AG04450 (cell line): ENCODE measurements around the gene GPX4. TPM values are rescaled to one million over a fixed set of nuclear protein-coding genes. Genes with fewer than 3 reads are reported as not detected.

Experiments used
- CTCF ChIA-PET: fragments of 300-600, 350-600 bp; formaldehyde crosslinking; extraction: SDS; loops from one replicate; lab custom pipeline; 2022; ENCODE audit warnings: antibody characterized with exemption, inconsistent platforms; lab: Charles Lee
- POLR2A ChIA-PET: fragments of 350-600 bp; formaldehyde crosslinking; extraction: SDS; loops from one replicate; lab custom pipeline; 2021; ENCODE audit warnings: antibody characterized with exemption, inconsistent platforms; lab: Yijun Ruan, JAX
- DNase-seq: peaks from one replicate; pipeline ENCODE4 v3.0.0-alpha.2; 2011; ENCODE audit warnings: low read depth, low spot score
- H3K27ac ChIP-seq: one replicate; pipeline ENCODE4 v1.5.1; 2012; ENCODE audit warnings: low read depth, low read length, control low read depth
- H3K27me3 ChIP-seq: one replicate; pipeline ENCODE4 v1.6.0; 2012; ENCODE audit warnings: low read length; ENCODE audit not compliant: control insufficient read depth, insufficient read depth
- H3K4me3 ChIP-seq: 2 replicates; pipeline ENCODE4 v1.5.1; 2011; ENCODE audit warnings: mild to moderate bottlenecking, low read depth, low read length, control low read depth
- H3K9me3 ChIP-seq: 2 replicates; pipeline ENCODE4 v1.5.1; 2012; ENCODE audit warnings: low read length; ENCODE audit not compliant: control insufficient read depth, insufficient read depth
- CTCF ChIP-seq: IDR thresholded peaks from 2 replicates; pipeline ENCODE4 v1.5.1; 2011; ENCODE audit warnings: low read depth, low read length, control low read depth, inconsistent platforms
- polyA plus RNA-seq: library from polyadenylated mRNA; depleted of rRNA; stranded (reverse); fragments of >200 nt; gene quantifications from 2 replicates; pipeline ENCODE4 v1.2.3, GENCODE V29; 2011

Gene GPX4
- polyA plus RNA-seq, 1 experiment = 627 TPM

GRCh38 chr19:1103132-1103707 is 574 bp upstream of the GPX4 start:
- DNase-seq = no peak
- Histone ChIP-seq H3K9me3 (peaks cover 12% of the 10 kb centered on the region), H3K4me3 (peak overlapping the region; percentile 28), H3K27me3 (no peaks in the 10 kb centered on the region), H3K27ac (peak overlapping the region; percentile 97)
- ChIA-PET POLR2A (interaction anchor here (0.6 to 4.4 kb wide), 17 partner anchors 8 to 1872 kb away, joined by 3 to 22 read pairs (median 6); partner anchors contain the start of genes ABCA7, CIRBP and RNU6-2), CTCF (interaction anchor here (1.0 to 2.0 kb wide), 2 partner anchors 10 to 91 kb away, joined by 3 to 13 read pairs; no protein-coding TSS in a partner anchor)
- TF ChIP-seq CTCF = no peak

GRCh38 chr19:1104311-1105007 is 665 bp downstream of the GPX4 start:
- DNase-seq = no peak
- H3K27ac ChIP-seq = peak overlapping the region; percentile 82
- peaks cover 17% of the 10 kb centered on the region for H3K9me3 ChIP-seq
- TF ChIP-seq CTCF = no peak
- ChIA-PET POLR2A (interaction anchor here (0.5 to 4.4 kb wide), 14 partner anchors 9 to 149 kb away, joined by 3 to 22 read pairs (median 4); partner anchors contain the start of genes ABCA7, CNN2 and RNU6-2), CTCF (interaction anchor here (2.0 kb wide), 1 partner anchor 9 kb away, joined by 13 read pairs; no protein-coding TSS in a partner anchor)
- H3K4me3 ChIP-seq = peak overlapping the region; percentile 82
- no peaks in the 10 kb centered on the region for H3K27me3 ChIP-seq

GRCh38 chr19:1105008-1105872 is 1.4 kb downstream of the GPX4 start:
- Histone ChIP-seq H3K9me3 (peaks cover 18% of the 10 kb centered on the region; the same call in 1 of the 2 replicates), H3K27me3 (no peaks in the 10 kb centered on the region), H3K27ac (peak overlapping the region; percentile 82), H3K4me3 (peak overlapping the region; percentile 82)
- no peak for TF ChIP-seq CTCF
- no peak for DNase-seq
- ChIA-PET CTCF (interaction anchor here (0.7 kb wide), 1 partner anchor 319 kb away, joined by 5 read pairs; no protein-coding TSS in a partner anchor), POLR2A (interaction anchor here (0.6 to 4.4 kb wide), 6 partner anchors 8 to 131 kb away, joined by 3 to 22 read pairs (median 7); partner anchors contain the start of genes ABCA7 and CNN2)

DNA sequence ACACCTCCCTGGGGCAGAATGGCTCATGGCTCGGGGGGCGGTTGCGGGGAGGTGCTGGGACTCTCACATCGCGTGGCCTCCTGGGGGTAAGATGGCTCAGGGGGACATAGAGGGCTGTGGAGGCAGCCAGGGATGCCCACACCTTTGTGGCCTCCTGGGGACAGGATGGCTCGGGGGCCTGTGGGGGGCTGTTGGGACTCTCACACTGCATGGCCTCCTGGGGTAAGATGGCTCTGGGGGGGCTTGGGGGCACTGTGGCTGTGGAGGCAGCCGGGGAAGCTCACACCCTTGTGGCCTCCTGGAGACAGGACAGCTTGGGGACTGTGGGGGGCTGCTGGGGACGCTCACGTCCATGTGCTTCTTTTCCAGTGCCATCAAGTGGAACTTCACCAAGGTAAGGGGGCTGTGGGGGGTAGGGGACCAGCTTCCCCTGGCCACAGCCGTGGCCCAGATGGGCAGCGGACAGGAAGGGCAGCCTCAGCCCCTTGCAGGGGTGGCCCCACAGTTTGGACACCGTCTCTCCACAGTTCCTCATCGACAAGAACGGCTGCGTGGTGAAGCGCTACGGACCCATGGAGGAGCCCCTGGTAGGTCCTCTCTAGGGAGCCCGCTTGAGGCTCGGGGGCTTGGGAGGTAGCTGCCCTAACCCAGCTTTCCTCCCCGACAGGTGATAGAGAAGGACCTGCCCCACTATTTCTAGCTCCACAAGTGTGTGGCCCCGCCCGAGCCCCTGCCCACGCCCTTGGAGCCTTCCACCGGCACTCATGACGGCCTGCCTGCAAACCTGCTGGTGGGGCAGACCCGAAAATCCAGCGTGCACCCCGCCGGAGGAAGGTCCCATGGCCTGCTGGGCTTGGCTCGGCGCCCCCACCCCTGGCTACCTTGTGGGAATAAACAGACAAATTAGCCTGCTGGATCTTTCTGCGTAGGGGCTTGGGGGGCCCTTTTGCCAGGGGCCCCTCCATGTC is 2.4 kb downstream of the GPX4 start:
- DNase-seq = no peak
- POLR2A ChIA-PET = interaction anchor here (0.6 kb wide), 1 partner anchor 84 kb away, joined by 3 read pairs; no protein-coding TSS in a partner anchor
- H3K27me3 ChIP-seq = no peaks in the 10 kb centered on the region
- TF ChIP-seq CTCF = no peak
- H3K9me3 ChIP-seq = peaks cover 19% of the 10 kb centered on the region; the same call in 1 of the 2 replicates
- H3K27ac ChIP-seq = peak overlapping the region; percentile 31
- peak overlapping the region; percentile 82 for H3K4me3 ChIP-seq
- CTCF ChIA-PET = interaction anchor here (0.7 kb wide), 1 partner anchor 318 kb away, joined by 5 read pairs; no protein-coding TSS in a partner anchor
